Ascending aorta (tissue), 2 donors: ENCODE measurements around the gene CLIP3. TPM values are rescaled to one million over a fixed set of nuclear protein-coding genes. Genes with fewer than 3 reads are reported as not detected.
"Not testable (repeated sequence)": the region's sequence is repeated elsewhere in the genome, so short reads cannot be mapped to it uniquely, and the experiment has no call there.

ENCODE experiments used
- DNase-seq, 2 donors: peaks; one replicate each; pipeline ENCODE4 v3.0.0-alpha.2; 2019; ENCODE audit warnings: low spot score in 2 of 2
- H3K27ac ChIP-seq, 2 donors: fragments of 200-600 bp; sonication (generic); one replicate each; pipeline ENCODE4 v1.5.1; 2016 to 2017; ENCODE audit warnings: mild to moderate bottlenecking in 1 of 2
- H3K27me3 ChIP-seq: fragments of 200-600 bp; sonication (generic); one replicate; pipeline ENCODE4 v1.5.1; 2017
- H3K36me3 ChIP-seq, 2 donors: fragments of 200-600 bp; sonication (generic); one replicate each; pipeline ENCODE4 v1.5.1; 2016
- H3K4me1 ChIP-seq, 2 donors: fragments of 200-600 bp; sonication (generic); one replicate each; pipeline ENCODE4 v1.5.1; 2016 to 2017; ENCODE audit warnings: mild to moderate bottlenecking in 1 of 2
- H3K4me3 ChIP-seq, 2 donors: fragments of 200-600 bp; sonication (generic); one replicate each; pipeline ENCODE4 v1.5.1; 2016 to 2017; ENCODE audit warnings: mild to moderate bottlenecking in 1 of 2
- H3K9me3 ChIP-seq, 2 donors: fragments of 200-600 bp; sonication (generic); one replicate each; pipeline ENCODE4 v1.5.1; 2016
- intact Hi-C: fragments of 100-400 bp; cut with DNase I; formaldehyde crosslinking; loops from one replicate; pipeline ENCODE4 v1.15.1; 2023
- total RNA-seq: library from RNA; depleted of rRNA; stranded (reverse); fragments of >200 nt; gene quantifications from one replicate; pipeline ENCODE4 v1.1.0, GENCODE V29; 2016
- TF ChIP-seq, protein P1 (sequence below), 3 experiments: fragments of 200-600 bp in 2 of 3; fragments of 450-650 bp in 1 of 3; sonication (generic) in 2 of 3; IDR thresholded peaks; one replicate each; pipeline ENCODE4 v1.5.1; 2016 to 2019; ENCODE audit warnings: antibody characterized with exemption in 3 of 3, mild to moderate bottlenecking in 1 of 3, moderate library complexity in 1 of 3

The CLIP3 gene
- total RNA-seq, 1 donor from 2014 or later, result 43.2 TPM

DNA sequence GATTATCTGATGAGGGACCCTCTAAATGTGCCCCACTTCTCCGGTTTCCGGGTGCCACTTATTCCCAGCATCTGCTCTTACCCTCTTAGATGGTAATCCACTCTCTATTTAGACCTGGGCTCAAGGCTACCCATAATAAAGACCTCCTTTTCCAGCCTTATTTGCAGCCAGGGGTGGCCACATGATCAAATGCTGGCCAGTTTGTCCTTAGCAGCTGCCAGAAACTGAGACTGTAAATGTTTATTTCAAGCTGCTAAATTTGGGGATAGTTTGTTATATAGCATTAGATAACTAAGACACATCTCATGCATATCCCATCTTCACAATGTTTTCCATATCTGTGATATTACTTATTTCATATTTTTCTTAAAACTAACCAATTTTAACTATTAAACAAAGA lies 11.3 kb upstream of the CLIP3 start:
- Histone ChIP-seq H3K36me3 (peaks cover 0 to 4% of the 10 kb centered on the region in 2 donors), H3K4me3 (no peak overlapping the region), H3K4me1 (no peaks in the 10 kb centered on the region), H3K27ac (no peak overlapping the region), H3K27me3 (no peaks in the 10 kb centered on the region), H3K9me3 (no peaks in the 10 kb centered on the region)
- TF ChIP-seq, protein P1, sequence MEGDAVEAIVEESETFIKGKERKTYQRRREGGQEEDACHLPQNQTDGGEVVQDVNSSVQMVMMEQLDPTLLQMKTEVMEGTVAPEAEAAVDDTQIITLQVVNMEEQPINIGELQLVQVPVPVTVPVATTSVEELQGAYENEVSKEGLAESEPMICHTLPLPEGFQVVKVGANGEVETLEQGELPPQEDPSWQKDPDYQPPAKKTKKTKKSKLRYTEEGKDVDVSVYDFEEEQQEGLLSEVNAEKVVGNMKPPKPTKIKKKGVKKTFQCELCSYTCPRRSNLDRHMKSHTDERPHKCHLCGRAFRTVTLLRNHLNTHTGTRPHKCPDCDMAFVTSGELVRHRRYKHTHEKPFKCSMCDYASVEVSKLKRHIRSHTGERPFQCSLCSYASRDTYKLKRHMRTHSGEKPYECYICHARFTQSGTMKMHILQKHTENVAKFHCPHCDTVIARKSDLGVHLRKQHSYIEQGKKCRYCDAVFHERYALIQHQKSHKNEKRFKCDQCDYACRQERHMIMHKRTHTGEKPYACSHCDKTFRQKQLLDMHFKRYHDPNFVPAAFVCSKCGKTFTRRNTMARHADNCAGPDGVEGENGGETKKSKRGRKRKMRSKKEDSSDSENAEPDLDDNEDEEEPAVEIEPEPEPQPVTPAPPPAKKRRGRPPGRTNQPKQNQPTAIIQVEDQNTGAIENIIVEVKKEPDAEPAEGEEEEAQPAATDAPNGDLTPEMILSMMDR (IDR thresholded peaks at IDR 0.05), result no peak
- intact Hi-C loops, result no loop called here
- no peak for DNase-seq

DNA sequence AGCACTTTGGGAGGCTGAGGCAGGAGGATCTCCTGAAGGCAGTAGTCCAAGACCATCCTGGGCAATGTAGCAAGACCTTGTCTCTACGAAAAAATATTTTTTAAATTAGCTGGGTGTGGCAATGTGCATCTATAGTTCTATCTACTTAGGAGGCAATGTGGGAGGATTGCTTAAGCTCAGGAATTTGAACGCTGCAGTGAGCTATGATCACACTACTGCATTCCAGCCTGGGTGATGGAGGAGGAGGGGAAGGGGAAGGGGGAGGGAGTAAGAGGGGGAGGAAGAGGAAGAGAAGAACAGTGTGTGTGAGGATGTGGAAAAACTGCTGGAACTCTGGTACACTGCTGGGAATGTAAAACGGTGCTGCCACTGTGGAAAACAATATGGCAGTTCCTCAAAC lies 9.2 kb upstream of the CLIP3 start:
- Histone ChIP-seq H3K9me3 (no peaks in the 10 kb centered on the region), H3K4me3 (no peak overlapping the region), H3K27me3 (no peaks in the 10 kb centered on the region), H3K4me1 (no peaks in the 10 kb centered on the region), H3K36me3 (peaks cover 3 to 5% of the 10 kb centered on the region in 2 donors), H3K27ac (no peak overlapping the region)
- intact Hi-C loops, result no loop called here
- TF ChIP-seq, protein P1 (IDR thresholded peaks at IDR 0.05), result no peak
- no peak for DNase-seq

DNA sequence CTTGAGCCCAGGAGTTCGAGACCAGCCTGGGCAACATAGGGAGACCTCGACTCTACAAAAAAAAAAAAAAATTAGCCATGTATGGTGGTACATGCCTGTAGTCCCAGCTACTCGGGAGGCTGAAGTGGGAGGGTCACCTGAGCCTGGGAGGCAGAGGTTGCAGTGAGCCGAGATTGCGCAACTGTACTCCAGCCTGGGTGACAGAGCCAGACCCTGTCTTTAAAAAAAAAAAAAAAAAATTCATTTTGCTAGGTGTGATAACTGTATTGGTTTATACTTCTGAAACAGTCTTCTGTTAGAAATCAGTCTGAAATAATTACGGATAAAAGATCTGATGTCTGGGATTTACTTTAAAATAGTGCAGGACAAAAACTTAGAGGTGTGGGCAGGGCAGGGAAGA lies 8.4 kb upstream of the CLIP3 start:
- DNase-seq, H3K9me3 ChIP-seq, H3K27ac ChIP-seq, intact Hi-C loops, H3K27me3 ChIP-seq, H3K4me1 ChIP-seq, H3K36me3 ChIP-seq, H3K4me3 ChIP-seq: not testable (repeated sequence)

DNA sequence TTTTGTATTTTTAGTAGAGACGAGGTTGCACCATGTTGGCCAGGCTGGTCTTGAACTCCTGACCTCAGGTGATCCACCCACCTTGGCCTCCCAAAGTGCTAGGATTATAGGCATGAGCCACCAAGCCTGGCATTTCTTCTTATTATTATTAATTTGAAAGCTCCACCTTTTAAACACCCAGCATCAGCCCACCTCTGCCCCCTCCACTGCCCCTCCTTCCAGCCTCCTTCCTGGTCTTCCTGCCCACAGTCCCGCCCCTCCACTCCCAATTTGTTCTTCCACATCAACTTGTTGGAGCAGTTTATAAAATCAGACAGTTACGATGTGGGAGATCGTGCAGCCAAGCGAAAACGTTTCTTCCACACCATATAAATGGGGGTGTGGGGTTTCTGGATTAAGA lies 7.8 kb upstream of the CLIP3 start:
- DNase-seq, result no peak
- Histone ChIP-seq H3K9me3 (no peaks in the 10 kb centered on the region), H3K27ac (no peak overlapping the region), H3K27me3 (no peaks in the 10 kb centered on the region), H3K4me3 (no peak overlapping the region), H3K4me1 (no peaks in the 10 kb centered on the region), H3K36me3 (peaks cover 3 to 5% of the 10 kb centered on the region in 2 donors)
- TF ChIP-seq, protein P1 (IDR thresholded peaks at IDR 0.05), result no peak
- intact Hi-C loops, result no loop called here

DNA sequence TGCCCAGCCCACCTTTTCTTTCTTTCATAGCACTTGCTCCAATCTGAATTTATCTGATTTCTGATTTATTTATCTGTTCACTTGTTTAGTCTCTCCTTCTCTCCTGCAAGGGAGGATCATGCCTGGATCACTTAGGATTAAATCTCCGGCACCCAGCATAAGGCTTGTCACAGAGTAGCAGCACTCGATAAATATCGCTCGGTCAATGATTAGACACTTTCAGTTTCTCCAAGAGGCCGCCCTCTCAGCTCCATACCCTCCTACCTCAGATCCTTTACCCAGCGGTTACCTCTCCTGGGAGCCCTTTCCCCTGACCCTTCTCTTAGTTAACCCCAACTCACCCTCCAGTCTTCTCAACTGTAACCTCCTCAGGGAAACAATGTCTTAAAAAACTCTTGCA lies 1.4 kb downstream of the CLIP3 start:
- H3K9me3 ChIP-seq, result no peaks in the 10 kb centered on the region
- H3K4me3 ChIP-seq, result peak overlapping the region in 1 of 2 donors; percentile 95
- intact Hi-C loops, result loop anchor here (5.0 kb wide), 1 partner anchor 34 kb away; the partner anchor contains the start of gene SDHAF1
- H3K36me3 ChIP-seq, result peaks cover 11 to 20% of the 10 kb centered on the region in 2 donors
- no peaks in the 10 kb centered on the region for H3K27me3 ChIP-seq
- TF ChIP-seq, protein P1 (IDR thresholded peaks at IDR 0.05), result no peak
- peak overlapping the region in 1 of 2 donors; percentile 85 for H3K27ac ChIP-seq
- peaks cover 0 to 4% of the 10 kb centered on the region in 2 donors for H3K4me1 ChIP-seq
- no peak for DNase-seq

DNA sequence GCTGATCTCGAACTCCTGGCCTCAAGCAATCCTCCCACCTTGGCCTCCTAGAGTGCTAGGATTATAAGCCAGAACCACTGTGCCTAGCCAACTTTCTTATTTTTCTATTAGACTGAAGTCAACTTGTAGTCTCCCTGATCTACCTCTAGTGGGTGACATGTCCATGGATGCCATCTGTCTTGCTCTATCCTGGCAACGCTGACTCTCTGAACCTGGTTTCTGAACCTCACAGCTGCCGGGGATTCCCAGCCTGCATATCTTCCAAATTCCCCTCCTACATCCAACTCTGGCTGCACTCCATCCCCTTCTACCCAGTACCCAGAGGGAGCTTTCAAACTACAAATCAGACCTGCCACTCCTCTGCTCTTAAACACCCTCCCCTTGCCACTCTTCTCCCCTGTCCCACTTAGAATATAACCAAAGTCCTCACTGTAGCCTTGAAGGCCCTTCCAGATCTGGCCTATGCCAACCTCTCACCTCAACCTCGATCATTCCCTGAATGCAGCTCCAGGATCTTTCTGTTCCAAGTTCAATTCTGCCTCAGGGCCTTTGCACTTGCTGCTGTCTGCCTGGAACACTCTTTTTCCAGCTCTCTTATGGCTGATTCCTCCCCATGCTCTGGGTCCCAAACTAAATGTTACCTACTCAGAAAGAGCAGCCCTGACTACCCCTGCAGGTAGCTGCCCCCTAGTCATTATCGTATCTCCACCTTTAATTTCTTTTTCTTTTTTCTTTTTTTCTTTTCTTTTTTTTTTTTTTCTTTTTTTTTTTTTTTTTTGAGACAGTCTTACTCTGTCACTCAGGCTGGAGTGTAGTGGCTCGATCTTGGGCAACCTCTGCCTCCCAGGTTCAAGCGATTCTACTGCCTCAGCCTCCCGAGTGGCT lies 2.2 kb downstream of the CLIP3 start:
- Histone ChIP-seq H3K27ac (no peak overlapping the region), H3K4me3 (no peak overlapping the region), H3K4me1 (peaks cover 0 to 4% of the 10 kb centered on the region in 2 donors), H3K9me3 (no peaks in the 10 kb centered on the region), H3K36me3 (peaks cover 17 to 28% of the 10 kb centered on the region in 2 donors), H3K27me3 (no peaks in the 10 kb centered on the region)
- no peak for DNase-seq
- TF ChIP-seq, protein P1 (IDR thresholded peaks at IDR 0.05), result no peak
- intact Hi-C loops, result loop anchor here (5.0 kb wide), 1 partner anchor 33 kb away; the partner anchor contains the start of gene SDHAF1
